HFF-Myc (cell line): Measurements from ENCODE around the gene HLA-B.

Experiments
- DNase-seq: peaks from one replicate; pipeline ENCODE4 v3.0.0-alpha.2; 2011; ENCODE audit warnings: low read depth; ENCODE audit errors: extremely low read depth
- H3K4me3 ChIP-seq: replicated peaks from 2 replicates; pipeline ENCODE4 v1.5.1; 2011; ENCODE audit warnings: low read depth, mild to moderate bottlenecking, control low read depth, low read length
- CTCF ChIP-seq: IDR thresholded peaks from 2 replicates; pipeline ENCODE4 v1.5.1; 2012; ENCODE audit warnings: mild to moderate bottlenecking, low read depth, low read length, control low read depth; ENCODE audit errors: missing control alignments

The HLA-B gene

DNA sequence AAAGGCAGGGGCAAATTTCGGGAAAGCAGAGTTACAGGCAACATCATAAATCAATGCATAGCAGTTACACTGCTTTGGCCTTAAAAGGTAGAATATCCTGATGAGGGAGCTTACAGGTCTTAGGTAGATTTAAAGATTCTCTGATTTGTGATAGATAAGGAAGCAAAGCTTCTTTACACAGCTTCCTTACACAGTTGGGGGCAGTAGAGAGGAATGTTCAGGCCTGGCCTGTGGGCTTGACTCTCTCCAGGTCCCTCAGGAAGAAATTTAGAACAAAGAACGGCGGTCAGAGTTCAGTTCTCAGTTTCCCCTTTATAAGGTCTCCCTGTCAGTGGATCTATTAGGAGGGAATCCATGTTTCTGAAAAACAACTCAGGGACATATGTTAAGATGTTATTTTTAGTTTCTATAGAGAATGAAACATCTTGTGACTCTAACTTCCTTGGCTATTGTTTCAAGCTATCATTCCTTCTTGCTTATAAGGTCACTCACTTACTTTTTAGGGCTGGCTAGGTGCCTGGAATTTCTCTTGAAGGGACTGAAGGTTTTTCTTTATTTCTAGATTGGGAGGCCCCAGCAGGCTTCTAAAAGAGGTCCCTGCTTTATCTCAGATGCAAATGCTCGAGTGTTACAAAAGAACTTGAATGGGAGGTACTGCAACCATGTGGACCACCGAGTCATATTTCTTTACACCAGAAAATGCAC lies 11.8 kb downstream of the HLA-B start:
- no peak for TF ChIP-seq CTCF
- DNase-seq, result no peak
- no peak overlapping the region for H3K4me3 ChIP-seq

- no peak for TF ChIP-seq CTCF
- no peak overlapping the region for H3K4me3 ChIP-seq
- DNase-seq, result no peak
Measured at GRCh38 chr6:31340228-31340627, 16.8 kb downstream of the HLA-B start.

DNA sequence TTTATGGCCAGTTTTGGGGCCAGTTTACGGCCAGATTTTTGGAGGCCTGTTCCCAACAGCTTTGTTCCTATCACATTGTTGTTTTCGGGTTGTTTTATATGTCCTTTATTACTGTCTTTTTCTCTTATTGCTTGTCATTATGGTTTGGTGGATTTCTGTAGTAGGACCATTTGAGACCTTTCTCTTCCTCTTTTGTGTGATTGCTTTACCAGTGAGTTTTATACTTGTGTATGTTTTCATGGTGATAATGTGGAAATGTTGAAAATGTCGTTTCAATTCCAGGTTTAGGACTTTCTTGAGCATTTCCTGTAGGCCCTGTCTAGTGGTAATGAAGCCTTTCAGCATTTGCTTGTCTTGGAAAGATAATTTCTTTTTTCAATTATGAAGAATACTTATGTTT lies 17.8 kb downstream of the HLA-B start:
- TF ChIP-seq CTCF, result no peak
- no peak for DNase-seq
- H3K4me3 ChIP-seq, result no peak overlapping the region

DNA sequence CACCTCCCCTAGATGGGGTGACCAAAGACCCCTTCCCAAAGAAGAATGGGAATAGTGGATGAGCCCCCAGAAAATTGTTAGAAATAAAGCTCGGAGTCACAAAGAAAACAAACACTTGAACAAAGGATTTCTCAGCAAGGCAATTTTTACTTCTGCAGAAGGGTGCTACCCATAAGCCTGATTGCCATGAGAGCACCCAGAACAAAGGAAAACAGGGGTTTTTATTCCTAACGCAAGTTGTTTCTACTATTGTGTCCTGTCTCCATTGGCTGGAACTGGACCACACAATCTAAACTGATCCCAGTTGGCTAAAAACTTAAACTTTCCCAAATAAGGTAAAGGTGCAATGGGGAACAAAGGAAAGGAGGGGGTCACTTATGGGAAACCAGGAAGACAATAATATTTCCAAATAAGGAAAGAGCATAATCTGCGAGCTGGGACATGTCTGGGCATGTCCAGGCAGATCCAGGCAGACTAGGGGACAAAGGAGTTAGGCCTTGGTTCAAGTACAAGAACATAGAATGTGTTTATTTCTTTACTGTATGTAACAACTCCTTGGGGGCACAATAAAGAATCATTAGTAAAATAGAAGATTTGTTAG lies 20.0 kb downstream of the HLA-B start:
- no peak overlapping the region for H3K4me3 ChIP-seq
- peak; percentile 15 for DNase-seq
- no peak for TF ChIP-seq CTCF

DNA sequence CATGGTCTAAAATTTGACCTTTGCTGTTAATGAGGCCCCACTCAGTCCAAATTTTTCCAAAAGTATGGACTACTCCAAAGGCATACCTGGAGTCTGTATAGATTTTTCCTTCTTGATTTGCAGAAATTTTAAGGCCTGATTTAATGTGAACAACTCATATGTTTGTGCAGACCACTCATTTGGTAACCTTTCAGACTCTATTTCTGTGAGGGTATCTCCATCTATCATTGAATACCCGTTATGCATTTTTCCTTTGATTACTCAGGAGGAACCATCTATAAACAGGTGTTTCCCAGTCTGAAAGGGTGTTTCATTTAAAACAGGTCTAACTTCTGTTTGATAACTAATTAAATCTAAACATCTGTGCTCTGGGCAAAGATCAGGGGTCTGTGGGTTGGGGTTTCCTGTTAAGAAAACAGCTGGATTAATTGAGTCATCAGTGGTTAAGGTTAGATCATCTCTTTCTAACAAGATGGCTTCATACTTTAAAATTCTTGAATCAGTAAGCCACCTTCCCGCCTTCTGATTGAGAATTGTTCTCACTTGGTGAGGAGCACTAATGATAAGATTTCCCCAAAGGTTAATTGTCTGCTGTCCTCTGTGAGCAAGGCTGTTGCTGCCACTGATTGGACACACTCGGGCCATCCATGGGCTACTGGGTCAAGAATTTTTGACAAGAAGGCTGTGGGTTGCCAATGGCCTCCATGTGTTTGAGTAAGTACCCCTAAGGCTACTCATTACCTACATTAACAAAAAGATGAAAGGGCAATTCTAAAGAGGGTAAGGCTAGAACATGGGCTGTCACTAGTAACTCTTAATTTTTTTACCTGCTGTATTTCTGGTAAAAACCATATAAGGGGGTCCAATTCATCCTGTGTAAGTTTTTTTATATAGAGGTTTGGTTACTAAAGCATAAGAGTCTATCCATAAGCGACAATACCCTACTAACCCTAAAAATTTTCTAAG lies 24.1 kb downstream of the HLA-B start:
- no peak overlapping the region for H3K4me3 ChIP-seq
- TF ChIP-seq CTCF, result no peak
- no peak for DNase-seq

DNA sequence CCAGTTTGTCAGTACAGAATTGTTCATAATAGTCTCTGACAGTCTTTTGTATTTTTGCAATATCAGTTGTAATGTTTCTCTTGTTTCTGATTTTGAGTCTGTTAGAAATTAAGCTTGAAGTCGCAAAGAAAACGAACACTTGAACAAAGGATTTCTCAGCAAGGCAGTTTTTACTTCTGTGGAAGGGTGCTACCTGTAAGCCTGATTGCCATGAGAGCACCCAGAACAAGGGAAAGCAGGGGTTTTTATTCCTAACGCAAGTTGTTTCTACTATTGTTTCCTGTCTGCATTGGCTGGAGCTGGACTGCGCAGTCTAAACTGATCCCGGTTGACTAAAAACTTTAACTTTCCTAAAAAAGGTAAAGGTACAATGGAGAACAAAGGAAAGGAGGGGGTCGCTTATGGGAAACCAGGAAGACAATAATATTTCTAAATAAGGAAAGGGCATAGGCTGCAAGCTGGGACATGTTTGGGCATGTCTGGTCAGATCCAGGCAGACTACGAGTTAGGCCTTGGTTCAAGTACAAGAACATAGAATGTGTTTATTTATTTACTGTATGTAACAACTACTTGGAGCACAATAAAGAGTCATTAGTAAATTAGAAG lies 28.5 kb downstream of the HLA-B start:
- no peak for TF ChIP-seq CTCF
- DNase-seq, result no peak
- H3K4me3 ChIP-seq, result no peak overlapping the region
